Measurements from ENCODE around the gene IRS2.

Gene IRS2

GRCh38 chr13:109703250-109703649 lies 83.1 kb downstream of the IRS2 start:
- DNase-seq (ENCODE audit: low spot score): no peak
